Placental pericyte (primary cell): Measurements from ENCODE around the gene NT5C1B. TPM values are rescaled to one million over a fixed set of nuclear protein-coding genes. Genes with fewer than 3 reads are reported as not detected.

Experiments
- small RNA-seq: library from RNA; depleted of rRNA; stranded (forward); fragments of <200 nt; gene quantifications from one replicate; pipeline ENCODE3, GENCODE V24; 2012; ENCODE audit warnings: low replicate concordance
- total RNA-seq: library from RNA; depleted of rRNA; stranded (reverse); fragments of >200 nt; gene quantifications from 2 replicates; pipeline ENCODE4 v1.2.3, GENCODE V29; 2012

The NT5C1B gene
- not detected in 2 replicates for total RNA-seq

DNA sequence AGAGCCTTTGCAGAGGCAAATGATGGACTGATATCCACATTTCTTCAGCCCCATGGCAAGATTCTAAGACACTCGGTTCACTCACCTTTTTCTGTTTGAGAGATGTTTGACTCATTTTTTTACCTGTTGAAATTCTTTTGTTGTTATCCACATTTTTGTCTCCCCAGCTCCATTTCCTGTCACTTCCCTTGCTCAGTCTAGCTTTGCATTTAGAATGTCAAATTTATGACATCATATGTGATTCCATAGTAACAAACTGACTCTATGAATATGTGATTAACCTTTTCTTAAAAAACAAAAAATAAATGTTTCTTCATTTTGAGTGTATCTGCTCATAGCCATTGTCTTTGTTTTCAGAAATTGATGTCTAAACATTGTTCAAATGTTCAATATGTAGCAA is at the start of gene NT5C1B:
Gene NT5C1B (minus strand): TSS at position 216 of the 400 bp plus-strand sequence. CDS start 101 bp downstream, at position 115.

GRCh38 chr2:18560031-18560796 is 29.2 kb downstream of the NT5C1B start, which contains the start of gene RDH14:
RDH14 (minus strand) TSS chr2:18560653; CDS start chr2:18560572, 81 bp downstream.

Small RNA genes lying within 50 kb of the gene (small RNA-seq; reads per million reads assigned to genes)
- not detected for gene RNU6-1215P

Other genes with a start within 250 kb of the NT5C1B start
- gene RDH14, start 28.9 kb downstream of the NT5C1B start, total RNA-seq, result 14.2 and 19.5 TPM in 2 replicates